ENCODE measurements around the gene NDRG3. TPM values are rescaled to one million over a fixed set of nuclear protein-coding genes. Genes with fewer than 3 reads are reported as not detected.

NDRG3 gene
- 18.0 and 30.7 TPM in 2 replicates for total RNA-seq

DNA sequence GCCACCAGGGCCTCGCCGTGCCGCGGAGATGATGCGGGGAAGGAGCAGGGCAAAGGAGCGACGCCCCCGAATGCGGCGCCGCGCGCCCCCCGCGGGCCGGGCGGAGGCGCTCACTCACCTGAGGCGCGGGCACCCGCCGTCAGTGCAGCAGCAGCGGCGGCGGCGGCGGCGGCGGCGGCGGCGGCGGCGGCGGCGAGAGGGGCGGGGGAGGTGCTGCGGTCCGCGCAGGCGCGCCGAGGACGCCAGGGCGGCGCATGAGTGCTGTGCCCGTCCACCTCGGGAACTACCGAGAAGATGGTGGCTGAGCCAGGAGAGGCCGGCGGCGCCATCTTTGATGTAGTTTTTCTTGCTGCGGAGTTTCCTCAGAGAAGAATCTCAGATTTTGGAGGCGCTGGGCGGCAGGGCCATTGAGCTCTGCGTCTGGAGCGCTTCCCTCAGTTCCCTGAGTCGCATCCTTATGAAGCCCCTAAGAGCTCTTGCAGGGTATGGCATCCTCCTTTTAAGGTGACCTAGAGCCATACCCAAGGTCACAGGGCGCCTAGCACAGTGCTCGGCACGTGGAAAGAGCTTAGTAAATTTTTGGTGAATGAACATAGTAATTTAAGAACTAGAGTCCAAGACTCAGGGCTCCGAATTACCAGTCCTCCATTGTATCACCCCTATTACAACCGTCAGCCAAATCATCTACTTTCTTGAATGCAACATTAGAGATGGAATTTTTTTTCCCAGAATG is at the start of gene NDRG3:
Gene NDRG3, minus strand, starts transcription at position 164 of the 733 bp plus-strand sequence. CDS start 24,355 bp downstream, outside the sequence.
- H3K4me3 ChIP-seq (ENCODE audit: low read depth, low read length): peak within 1 kb of the TSS; percentile 80
- peak; percentile 92 for DNase-seq (ENCODE audit: low read depth)
- TF ChIP-seq, protein P1, sequence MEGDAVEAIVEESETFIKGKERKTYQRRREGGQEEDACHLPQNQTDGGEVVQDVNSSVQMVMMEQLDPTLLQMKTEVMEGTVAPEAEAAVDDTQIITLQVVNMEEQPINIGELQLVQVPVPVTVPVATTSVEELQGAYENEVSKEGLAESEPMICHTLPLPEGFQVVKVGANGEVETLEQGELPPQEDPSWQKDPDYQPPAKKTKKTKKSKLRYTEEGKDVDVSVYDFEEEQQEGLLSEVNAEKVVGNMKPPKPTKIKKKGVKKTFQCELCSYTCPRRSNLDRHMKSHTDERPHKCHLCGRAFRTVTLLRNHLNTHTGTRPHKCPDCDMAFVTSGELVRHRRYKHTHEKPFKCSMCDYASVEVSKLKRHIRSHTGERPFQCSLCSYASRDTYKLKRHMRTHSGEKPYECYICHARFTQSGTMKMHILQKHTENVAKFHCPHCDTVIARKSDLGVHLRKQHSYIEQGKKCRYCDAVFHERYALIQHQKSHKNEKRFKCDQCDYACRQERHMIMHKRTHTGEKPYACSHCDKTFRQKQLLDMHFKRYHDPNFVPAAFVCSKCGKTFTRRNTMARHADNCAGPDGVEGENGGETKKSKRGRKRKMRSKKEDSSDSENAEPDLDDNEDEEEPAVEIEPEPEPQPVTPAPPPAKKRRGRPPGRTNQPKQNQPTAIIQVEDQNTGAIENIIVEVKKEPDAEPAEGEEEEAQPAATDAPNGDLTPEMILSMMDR (IDR thresholded peaks at IDR 0.05; ENCODE audit: insufficient read depth, low read depth, low read length): no peak

DNA sequence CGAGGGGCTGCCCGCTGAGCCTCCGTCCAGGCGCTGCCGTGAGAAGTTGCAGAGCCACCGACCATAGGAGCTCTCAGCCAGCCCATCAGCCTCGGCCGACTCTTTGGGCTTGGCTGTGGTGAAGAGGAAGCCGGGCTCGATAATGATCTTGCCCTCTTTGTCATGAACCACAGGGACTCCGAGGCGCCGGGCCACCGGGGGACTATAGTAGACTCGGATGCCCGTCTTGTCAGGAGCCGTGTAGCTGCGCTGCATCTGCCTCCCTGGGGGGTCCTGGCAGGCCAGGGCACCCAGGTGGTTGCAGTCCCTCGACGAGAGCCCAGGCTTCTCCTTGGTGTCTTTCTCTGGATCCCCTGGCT is 48.2 kb upstream of the NDRG3 start:
- no peak for DNase-seq (ENCODE audit: low read depth)
- H3K4me3 ChIP-seq (ENCODE audit: low read depth, low read length): no peak overlapping the region
- TF ChIP-seq, protein P1 (IDR thresholded peaks at IDR 0.05; ENCODE audit: insufficient read depth, low read depth, low read length): no peak

DNA sequence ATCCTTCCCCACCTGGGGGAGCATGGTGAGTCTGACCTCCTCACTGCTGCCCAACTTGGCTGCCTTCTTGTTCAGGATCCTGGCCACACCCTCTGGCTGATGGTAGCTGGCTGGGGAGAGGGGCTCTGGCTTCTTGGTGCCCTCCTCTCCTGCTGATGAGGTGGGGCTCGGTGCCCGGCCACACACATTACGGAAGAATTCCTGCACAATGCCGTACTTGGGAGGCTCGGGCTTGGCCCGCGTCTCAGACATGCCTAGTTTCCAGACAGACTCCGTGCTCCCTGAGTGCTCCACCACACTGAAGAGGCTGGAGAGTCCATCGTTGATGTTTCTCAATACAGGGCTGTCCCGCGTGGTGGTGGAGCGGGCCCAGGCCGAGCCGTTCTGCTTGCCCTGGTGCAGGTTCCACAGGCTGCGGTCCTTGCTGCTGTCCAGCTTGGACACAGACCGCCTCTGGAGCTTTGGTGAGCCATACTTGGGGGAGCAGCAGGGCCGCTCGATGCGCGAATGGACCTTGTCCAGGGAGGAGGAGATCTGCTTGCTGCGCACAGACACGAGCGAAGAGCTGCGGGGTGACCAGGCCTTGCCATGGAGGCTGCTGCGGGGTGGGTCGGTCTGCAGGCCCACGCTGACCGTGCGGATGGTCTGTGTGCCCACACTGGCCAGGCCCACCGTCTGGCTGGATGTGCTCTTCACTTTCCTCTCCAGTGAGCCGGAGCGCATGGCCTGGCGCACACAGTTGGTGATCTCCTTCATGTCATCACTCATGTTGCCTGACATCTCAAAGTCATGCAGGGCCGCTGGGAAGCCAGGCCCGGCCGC is 47.6 kb upstream of the NDRG3 start:
- DNase-seq (ENCODE audit: low read depth): no peak
- no peak overlapping the region for H3K4me3 ChIP-seq (ENCODE audit: low read depth, low read length)
- TF ChIP-seq, protein P1 (IDR thresholded peaks at IDR 0.05; ENCODE audit: insufficient read depth, low read depth, low read length): no peak

DNA sequence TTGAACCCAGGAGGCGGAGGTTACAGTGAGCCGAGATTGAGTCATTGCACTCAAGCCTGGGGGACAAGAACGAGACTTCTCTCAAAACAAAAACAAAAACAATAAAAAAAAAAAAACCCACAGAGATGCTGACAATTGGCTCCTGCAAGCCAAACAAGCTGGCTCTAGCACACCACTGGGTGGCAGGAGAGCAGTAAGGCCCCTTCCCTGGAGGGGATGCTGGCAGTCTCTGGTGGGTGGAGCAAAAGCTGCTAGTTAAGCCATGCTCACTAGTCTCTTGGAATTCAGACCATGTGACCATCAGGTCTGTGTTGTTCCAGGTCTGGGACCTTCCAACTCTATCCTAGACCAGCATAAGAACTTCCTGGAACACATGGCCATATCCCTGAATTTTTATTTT is 46.5 kb upstream of the NDRG3 start:
- peak; percentile 76 for DNase-seq (ENCODE audit: low read depth)
- H3K4me3 ChIP-seq (ENCODE audit: low read depth, low read length): no peak overlapping the region
- TF ChIP-seq, protein P1 (IDR thresholded peaks at IDR 0.05; ENCODE audit: insufficient read depth, low read depth, low read length): peak; percentile 58

DNA sequence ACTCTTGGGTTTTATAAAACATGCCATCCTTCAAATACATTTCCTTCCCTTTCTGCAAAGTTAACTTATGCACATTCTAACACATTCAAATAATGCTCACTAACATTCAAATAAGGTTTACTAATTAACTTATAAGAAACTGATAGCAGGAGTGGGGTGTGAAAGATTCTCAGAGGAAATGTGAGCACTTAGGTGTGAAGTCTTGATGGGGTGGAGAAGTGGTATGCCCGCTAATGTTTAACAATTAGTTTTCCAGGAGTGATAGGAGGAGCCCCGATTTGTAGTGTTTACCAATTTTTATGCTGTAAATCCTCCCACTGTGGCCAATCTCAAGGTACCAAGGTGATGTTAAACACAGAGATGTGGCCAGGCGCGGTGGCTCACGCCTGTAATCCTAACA is 46.0 kb upstream of the NDRG3 start:
- no peak overlapping the region for H3K4me3 ChIP-seq (ENCODE audit: low read depth, low read length)
- DNase-seq (ENCODE audit: low read depth): no peak
- TF ChIP-seq, protein P1 (IDR thresholded peaks at IDR 0.05; ENCODE audit: insufficient read depth, low read depth, low read length): no peak

DNA sequence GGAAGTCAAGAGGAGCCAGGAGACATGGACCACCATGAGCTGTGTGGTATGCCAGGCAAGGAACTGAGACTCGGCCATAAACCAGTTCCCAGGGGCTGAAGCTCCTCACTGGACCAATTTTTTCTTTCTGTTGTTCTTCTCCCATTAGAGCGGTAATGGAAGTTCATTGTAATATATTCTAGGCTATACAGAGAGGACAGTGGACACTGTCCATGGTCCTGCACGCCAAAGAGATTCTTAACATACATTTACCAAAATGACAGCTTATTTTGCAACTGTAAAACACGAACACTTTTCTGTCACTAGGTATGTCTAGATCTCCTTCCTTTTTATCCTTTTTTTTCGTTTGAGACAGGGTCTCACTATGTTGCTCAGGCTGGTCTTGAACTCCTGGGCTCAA is 40.8 kb upstream of the NDRG3 start:
- no peak for DNase-seq (ENCODE audit: low read depth)
- TF ChIP-seq, protein P1 (IDR thresholded peaks at IDR 0.05; ENCODE audit: insufficient read depth, low read depth, low read length): no peak
- no peak overlapping the region for H3K4me3 ChIP-seq (ENCODE audit: low read depth, low read length)

All from fibroblast of villous mesenchyme (primary cell).